Fibroblast of mammary gland (primary cell): Measurements from ENCODE around the gene HIPK2.

ENCODE experiments used
- DNase-seq: peaks from one replicate; pipeline ENCODE4 v3.0.0-alpha.2; 2010; ENCODE audit warnings: low read depth
- H3K4me3 ChIP-seq: 2 replicates; pipeline ENCODE4 v1.5.1; 2011; ENCODE audit warnings: low read depth, mild to moderate bottlenecking, low read length, moderate library complexity; ENCODE audit not compliant: control insufficient read depth
- TF ChIP-seq, protein P1 (sequence below): conservative IDR thresholded peaks from 2 replicates; pipeline ENCODE4 v1.5.1; 2011; ENCODE audit warnings: low read depth, low read length, inconsistent platforms; ENCODE audit not compliant: control insufficient read depth, insufficient read depth

Gene HIPK2

DNA sequence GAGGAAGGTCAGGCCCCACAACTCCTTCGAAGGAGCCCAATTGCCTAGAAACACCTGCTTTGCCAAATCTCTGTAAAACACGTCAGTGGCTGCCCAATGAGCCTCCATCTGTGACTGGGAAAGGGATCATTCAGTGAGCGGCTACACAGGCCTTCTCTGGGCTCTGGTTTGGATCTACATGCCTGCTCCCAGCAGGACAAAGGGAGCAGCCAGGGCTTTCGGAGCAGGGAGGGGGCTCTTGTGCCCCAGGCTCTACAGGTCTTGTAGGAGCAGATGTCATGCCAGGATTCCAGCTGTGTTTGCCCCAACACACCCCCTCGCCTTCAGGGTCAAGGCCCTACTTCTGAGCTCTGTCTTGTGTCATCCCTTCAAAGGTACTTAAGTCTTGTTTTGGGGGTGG lies 180.8 kb downstream of the HIPK2 start:
- DNase-seq: no peak
- H3K4me3 ChIP-seq: no peak overlapping the region
- TF ChIP-seq, protein P1, sequence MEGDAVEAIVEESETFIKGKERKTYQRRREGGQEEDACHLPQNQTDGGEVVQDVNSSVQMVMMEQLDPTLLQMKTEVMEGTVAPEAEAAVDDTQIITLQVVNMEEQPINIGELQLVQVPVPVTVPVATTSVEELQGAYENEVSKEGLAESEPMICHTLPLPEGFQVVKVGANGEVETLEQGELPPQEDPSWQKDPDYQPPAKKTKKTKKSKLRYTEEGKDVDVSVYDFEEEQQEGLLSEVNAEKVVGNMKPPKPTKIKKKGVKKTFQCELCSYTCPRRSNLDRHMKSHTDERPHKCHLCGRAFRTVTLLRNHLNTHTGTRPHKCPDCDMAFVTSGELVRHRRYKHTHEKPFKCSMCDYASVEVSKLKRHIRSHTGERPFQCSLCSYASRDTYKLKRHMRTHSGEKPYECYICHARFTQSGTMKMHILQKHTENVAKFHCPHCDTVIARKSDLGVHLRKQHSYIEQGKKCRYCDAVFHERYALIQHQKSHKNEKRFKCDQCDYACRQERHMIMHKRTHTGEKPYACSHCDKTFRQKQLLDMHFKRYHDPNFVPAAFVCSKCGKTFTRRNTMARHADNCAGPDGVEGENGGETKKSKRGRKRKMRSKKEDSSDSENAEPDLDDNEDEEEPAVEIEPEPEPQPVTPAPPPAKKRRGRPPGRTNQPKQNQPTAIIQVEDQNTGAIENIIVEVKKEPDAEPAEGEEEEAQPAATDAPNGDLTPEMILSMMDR: no peak

DNA sequence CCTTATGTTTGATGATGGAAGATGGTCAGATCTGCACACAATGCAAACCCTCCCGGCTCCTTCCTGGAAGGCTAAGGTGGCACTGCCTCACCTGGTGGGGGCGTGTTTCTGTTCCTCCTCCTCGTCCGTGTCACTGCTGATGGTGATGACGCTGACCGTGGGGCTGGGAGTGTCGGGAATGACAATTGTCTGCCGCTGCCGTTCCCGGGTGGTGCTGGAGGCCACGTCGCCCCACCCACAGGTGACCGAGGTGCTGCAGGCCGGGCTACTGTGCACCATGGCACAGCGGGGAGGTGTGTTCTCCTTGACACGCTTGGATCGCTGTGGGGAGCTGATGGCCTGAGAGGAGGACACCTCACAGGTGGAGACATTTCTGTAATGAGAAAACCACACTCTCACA lies 181.2 kb downstream of the HIPK2 start:
- DNase-seq: no peak
- no peak overlapping the region for H3K4me3 ChIP-seq
- TF ChIP-seq, protein P1: no peak

DNA sequence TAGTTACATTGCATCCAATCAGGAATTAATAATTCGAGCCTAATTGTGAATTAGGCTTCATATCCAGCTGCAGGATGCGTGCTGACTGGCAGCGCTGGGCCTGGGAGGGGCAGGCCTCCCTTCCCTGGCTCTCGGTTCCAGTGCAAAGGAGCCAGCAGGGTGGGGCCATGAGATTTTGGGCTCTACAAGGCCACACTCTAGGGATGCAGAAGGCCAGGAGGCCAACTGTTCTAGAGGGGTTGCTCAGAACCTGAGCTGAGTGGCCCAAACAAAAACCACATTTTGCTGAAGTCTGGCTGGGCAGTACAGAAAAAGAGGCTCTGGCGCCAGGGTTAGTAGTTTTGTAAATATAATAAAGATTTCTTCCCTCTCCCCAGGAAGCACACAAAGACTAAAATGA lies 182.0 kb downstream of the HIPK2 start:
- no peak for DNase-seq
- no peak overlapping the region for H3K4me3 ChIP-seq
- TF ChIP-seq, protein P1: no peak

DNA sequence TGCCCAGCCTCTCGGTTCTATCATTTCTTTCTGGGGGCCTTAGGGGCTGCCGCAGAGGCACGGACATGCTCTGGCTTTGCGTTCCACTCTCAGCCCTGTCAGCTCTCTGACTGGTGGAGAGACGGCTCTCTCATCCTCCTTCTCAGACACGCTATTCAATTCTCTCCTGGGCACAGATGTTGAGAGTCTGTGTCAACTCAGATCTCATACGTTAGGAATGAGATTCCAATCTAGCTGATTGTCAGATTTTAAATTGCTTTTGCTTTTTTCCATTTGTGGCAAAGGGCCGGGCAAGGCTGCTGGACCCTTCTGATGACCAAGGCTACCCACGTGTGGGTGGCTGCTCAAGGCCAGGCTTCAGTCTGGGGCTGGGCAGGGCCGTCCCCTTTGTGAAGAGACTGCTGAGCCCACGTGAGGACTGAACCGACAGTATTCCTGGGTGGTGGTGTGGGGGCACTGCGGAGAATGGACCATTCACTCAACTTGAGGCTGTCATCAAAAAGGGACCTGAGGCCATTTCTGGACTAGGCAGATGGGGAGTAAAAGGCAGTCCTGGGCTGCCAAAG lies 182.8 kb downstream of the HIPK2 start:
- TF ChIP-seq, protein P1: no peak
- no peak overlapping the region for H3K4me3 ChIP-seq
- peak; percentile 25 for DNase-seq

DNA sequence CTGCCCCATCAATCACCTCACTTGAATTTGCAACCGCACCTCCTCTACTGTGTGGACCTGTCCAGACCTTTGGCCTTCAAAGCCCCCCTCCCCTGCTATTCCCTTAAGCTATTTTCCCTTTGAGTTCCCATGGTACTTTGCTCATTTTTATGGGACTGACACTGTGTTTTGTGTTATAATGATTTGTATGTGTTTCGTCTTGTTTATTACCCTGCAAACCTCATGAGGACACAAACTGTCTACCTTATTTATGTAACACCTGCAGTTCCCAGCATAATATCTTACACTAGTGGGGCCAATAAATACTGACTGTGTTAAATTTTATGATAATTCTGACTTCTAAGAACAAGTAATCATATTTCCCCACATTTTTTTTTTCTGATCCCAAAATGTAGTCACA lies 183.7 kb downstream of the HIPK2 start:
- TF ChIP-seq, protein P1: no peak
- H3K4me3 ChIP-seq: no peak overlapping the region
- DNase-seq: no peak

DNA sequence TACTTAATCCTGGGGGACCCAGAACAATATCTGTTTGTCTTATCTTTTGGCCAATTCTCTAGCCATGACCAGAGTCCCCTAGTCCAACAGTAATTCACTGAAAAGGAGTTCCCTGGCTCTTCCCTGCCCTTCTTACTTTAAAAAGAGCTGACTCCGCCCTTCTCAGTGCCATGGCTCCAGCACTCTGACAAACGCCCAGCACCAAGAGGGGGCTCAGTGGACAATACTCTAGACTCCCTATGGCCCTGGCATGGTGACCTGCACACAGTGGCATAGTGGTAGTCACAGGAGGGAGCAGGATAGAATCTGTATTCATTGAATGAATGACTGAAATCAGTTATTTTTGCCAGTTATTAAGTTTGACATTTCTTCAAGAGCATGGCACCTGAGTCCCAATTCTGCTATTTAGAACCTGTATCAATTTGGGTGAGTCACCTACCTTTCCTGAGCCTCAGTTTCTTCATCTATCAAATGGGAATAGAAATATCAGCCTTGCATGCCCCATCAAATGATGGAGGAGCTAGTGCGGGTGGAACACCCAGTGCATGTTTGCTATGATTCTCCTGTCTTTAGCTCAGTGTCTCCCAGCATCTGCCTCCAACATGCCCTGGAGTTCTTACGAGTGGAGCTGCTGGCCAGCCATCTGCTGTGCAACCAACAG lies 184.9 kb downstream of the HIPK2 start:
- H3K4me3 ChIP-seq: no peak overlapping the region
- no peak for DNase-seq
- TF ChIP-seq, protein P1: no peak
